T47D (cell line): ENCODE results near the gene DDIAS.
"Not testable (repeated sequence)": the region's sequence is repeated elsewhere in the genome, so short reads cannot be mapped to it uniquely, and the experiment has no call there.

Source experiments
- DNase-seq, 2 experiments: peaks; one replicate each; pipeline versions ENCODE4 v3.0.0 to v3.0.0-alpha.2; 2011 to 2012; ENCODE audit warnings: low read depth in 1 of 2, low spot score in 1 of 2
- JUND ChIP-seq: IDR thresholded peaks from 2 replicates; pipeline ENCODE4 v1.6.1; 2012; ENCODE audit warnings: low read depth
- in situ Hi-C: cut with HindIII; loops from 2 replicates; pipeline ENCODE4 v1.10.0; 2016; ENCODE audit warnings: low sequenced_read_pairs, low pct_unique_long_range_greater_than_20kb

Gene DDIAS, protein sequence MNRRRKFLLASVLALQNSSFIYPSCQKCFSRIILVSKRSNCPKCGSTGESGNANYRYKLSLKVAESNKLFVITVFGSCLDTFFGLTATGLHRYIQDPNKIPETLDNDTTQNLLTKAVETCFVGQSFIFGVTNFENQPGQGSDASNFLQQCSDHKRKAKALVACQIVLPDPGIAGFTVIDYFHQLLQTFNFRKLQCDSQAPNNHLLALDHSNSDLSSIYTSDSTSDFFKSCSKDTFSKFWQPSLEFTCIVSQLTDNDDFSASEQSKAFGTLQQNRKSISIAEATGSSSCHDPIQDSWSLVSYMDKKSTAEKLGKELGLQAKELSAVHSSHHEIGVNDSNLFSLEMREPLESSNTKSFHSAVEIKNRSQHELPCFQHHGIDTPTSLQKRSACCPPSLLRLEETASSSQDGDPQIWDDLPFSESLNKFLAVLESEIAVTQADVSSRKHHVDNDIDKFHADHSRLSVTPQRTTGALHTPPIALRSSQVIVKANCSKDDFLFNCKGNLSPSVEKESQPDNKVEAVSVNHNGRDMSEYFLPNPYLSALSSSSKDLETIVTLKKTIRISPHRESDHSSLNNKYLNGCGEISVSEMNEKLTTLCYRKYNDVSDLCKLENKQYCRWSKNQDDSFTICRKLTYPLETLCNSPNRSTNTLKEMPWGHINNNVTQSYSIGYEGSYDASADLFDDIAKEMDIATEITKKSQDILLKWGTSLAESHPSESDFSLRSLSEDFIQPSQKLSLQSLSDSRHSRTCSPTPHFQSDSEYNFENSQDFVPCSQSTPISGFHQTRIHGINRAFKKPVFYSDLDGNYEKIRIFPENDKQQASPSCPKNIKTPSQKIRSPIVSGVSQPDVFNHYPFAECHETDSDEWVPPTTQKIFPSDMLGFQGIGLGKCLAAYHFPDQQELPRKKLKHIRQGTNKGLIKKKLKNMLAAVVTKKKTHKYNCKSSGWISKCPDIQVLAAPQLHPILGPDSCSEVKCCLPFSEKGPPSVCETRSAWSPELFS

DNA sequence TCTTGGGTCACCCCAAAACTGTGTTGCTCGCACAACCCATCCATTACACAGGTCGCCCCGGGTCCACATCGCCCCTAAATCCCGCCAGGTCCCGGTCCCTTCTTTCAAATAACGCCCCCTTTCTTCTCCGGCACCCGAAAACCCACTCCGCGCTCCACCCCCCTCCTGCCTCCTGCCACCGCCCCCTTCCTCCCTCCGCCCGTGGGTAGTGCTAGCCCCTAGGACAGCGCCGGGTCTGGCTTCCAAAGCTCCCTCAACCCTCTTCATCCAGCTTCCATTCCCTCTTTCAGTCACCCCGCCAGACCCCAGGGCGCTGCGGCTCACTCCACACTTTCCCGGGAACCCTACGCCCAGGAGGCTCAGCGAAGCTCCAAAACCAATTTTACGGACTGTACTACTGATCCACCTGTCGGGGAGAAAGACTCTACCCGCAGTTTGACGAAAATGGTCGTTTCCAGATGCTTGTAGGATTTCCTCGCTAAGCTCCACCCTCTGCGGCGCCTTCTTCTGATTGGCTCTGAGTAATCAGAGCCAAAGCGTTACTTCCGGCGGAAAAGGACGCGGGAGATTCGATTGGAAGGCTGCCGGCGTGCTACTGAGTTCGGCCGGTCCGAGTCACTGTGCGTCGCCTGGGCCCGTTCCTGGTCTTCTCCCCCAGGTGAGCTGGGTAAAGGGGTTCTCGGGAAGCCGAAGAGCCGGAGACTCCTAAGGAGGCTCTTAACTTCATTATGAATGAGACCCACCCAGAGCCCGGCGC is at the start of gene DDIAS:
TSS of gene DDIAS (plus strand) at position 572 of the 757 bp plus-strand sequence. CDS start 13,003 bp downstream, outside the sequence.
- in situ Hi-C loops, result no loop called here
- 0 out of 2 replicates have a peak, but pooled peaks have one; percentile 34 for TF ChIP-seq JUND
- peak; percentile 83 to 100 for DNase-seq

DNA sequence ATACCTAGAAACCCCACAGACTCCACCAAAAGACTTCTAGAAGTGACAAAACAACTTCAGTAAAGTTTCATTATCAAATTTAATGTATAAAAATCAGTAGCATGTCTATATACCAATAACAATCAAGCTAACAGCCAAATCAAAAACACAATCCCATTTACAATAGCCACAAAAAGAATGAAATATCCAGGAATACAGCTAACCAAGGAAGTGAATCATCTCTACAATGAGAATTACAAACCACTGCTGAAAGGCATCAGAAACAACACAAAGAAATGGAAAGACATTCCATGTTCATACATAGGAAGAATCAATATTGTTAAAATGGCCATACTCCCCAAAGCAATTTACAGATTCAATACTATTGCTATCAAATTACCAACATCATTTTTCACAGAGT is 47.3 kb upstream of the DDIAS start:
- DNase-seq, result no peak
- in situ Hi-C loops, result no loop called here
- TF ChIP-seq JUND, result no peak

DNA sequence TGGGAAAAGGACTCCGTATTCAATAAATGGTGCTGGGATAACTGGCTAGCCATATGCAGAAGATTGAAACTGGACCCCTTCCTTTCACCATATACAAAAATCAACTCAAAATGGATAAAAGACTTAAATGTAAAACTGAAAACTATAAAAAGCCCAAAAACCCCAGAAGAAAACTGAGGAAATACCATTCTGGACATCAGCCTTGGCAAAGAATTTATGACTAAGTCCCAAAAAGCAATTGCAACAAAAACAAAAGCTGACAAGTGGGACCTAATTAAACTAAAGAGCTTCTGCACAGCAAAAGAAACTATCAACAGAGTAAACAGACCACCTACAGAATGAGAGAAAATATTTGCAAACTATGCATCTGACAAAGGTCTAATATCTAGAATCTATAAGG is 46.6 kb upstream of the DDIAS start:
- in situ Hi-C loops, result not testable (repeated sequence)

DNA sequence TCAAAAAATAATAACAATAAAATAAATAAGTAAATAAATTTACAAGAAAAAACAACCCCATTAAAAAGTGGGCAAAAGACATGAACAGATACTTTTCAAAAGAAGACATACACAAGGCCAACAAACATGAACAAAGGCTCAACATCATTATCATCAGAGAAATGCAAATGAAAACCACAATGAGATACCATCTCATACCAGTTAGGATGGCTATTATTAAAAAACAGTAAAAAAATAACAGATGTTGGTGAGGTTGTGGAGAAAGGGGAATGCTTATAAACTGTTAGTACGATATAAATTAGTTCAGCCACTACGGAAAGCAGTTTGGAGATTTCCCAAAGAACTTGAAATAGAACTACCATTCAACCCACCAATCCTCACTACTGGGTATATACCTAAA is 45.9 kb upstream of the DDIAS start:
- no peak for TF ChIP-seq JUND
- DNase-seq, result no peak
- in situ Hi-C loops, result no loop called here

More for the DNA sequence above, 46.6 kb upstream of the DDIAS start:
- DNase-seq, result not testable (repeated sequence)

DNA sequence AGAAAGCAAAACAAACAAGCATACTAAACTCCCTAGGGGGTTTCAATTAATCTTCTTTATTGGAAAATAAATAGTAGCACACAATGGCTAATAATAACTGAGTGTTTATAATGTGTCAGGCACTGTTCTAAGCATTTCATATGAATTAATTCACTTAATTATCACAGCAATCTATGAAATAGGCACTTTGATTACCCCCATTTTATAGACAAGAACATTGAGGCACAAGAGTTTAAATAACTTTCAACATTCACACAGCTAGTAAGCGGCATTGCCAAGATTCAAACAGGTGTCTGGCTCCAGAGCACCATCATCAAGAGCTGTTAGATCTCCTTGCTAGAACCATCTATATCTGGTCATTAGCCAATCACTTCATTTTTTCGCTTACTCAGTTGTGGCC is 44.4 kb upstream of the DDIAS start:
- TF ChIP-seq JUND, result no peak
- DNase-seq, result no peak
- in situ Hi-C loops, result no loop called here

DNA sequence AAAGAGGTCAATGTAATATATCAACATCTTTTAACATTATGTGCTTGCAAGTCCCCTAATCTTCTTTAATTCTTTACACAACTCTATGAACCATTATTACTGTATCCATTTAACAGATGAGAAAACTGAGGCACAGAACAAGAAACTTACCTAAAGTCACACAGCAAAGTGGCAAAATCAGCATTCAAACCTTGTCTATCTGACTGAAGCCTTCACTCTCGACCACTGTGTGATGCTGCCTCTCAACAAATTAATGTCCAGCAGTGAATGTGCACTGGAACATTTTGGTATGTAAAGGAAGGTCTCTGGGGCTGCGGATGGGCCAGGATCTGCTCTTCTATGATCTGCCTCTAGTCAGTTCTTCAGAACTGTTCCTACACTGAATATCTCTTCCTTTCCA is 43.4 kb upstream of the DDIAS start:
- in situ Hi-C loops, result no loop called here
- DNase-seq, result no peak
- TF ChIP-seq JUND, result no peak

DNA sequence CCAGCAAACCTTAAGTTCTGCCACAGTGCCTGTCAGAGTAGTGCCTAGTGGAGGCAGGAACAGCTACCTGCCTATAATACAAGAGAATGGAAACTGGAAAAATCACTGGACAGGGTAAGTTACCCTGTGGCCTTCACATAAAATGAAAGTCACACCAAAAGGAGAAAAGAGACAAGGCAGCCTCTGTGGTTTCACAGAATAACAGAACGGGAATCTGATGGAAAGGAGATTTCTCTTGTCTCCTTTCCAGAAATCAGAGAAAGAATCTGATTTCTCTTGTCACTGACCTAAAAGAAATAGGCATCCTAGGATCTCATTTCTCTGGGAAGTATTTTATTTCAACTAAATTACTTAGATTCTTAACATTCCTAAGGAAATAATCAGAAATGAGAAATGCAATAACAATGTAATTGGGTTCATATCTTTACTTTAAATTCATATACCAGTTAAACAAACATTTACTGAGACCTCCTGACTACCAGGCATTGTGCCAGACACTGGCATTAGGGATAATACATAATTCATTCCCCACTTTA is 42.9 kb upstream of the DDIAS start:
- in situ Hi-C loops, result no loop called here
- DNase-seq, result no peak
- TF ChIP-seq JUND, result no peak

DNA sequence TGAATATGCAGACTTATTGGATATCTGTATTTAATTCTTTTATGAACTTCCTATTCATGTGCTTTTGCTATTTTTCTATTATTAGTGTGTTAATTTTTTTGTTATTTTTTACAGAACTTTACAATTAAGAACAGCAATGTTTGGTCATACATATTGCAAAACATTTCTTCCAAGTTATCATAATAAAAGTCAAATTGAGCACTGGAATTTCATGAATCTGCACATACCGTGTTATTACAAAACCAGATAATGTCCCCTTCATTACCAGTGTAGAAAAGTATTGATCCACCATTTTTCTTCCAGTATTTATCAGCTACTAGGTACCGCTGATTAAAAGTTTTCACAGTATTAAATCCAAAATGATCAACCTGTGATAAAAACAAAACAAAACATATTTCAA is 41.8 kb upstream of the DDIAS start:
- DNase-seq, result no peak
- no peak for TF ChIP-seq JUND
- in situ Hi-C loops, result no loop called here

DNA sequence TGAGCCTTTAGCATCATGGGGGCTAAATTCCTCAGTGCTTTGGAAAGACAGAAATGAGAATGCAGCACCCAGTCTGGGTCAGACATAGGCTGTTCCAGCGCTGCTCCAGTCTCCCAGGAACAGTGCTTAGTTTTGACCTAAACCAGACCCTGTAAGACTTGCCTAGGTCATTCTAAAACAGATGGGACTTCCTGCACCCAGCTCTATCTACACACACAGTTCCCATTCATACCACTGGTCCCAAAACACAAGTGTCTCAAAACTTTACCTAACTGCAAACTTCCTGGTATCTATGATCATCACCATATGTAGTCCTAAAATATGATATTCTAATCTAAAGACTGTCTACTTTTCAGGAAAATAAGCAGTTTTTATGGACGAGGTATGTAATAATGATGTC is 39.2 kb upstream of the DDIAS start:
- in situ Hi-C loops, result no loop called here
- no peak for DNase-seq
- no peak for TF ChIP-seq JUND

DNA sequence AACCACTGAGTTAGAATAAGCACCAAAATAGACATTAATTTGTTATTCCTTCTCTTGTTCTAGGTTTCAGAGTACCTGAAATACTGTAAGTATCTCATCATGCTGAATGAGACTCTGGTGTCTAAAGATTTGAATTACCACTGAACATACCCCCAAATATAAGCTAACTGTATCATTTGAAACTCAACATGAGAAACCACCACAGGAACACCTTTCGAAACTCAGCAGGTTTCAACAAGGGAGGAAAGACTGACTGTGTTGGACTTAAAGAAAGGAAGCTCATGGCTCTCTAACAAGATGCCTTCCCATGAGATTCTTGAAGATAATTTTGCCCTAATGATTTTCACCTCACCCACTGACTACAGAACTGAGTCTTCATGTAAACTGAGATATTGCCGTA is 38.3 kb upstream of the DDIAS start:
- no peak for TF ChIP-seq JUND
- DNase-seq, result no peak
- in situ Hi-C loops, result no loop called here

DNA sequence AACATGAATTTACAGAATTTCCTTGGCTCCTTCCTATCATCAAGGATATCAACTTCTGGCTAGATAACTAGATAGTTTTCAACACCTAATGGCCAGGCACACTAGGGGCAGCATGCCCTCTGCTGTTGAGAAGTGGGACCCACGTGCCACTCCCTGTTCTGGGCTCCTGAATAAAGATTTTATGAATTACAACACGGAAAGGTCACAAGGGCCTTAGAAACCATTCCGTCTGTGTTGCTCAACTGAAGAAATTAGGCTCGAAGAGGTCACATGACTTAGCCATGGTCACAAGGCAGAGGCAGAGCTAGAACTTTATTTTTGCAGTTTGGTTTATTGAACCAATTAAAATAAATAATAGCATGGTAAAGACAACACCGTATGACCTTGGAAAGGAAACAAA is 37.3 kb upstream of the DDIAS start:
- in situ Hi-C loops, result no loop called here
- peak; percentile 21 to 55 for DNase-seq
- no peak for TF ChIP-seq JUND

DNA sequence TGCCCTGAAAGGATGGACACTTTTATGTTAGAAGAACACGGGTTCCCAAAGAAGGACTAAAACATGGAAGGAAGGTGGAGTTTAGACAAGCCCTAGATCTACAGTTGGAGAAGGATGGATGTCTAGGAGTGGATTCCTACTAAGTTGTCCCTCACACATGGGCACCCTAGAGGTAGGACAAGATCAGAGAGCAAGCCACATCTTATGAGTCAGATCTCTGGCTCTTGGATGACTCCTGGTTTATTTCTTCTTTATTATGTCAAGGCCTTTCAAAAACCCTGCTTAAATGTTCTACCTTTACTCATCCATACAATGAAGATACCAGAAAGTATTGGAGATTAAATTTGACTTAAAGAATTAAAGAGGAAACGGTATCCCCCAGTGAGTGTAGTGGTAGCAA is 35.7 kb upstream of the DDIAS start:
- in situ Hi-C loops, result no loop called here
- DNase-seq, result no peak
- TF ChIP-seq JUND, result no peak
